ENCODE data around the gene RPL32. TPM values are rescaled to one million over a fixed set of nuclear protein-coding genes. Genes with fewer than 3 reads are reported as not detected.

Gene RPL32
- total and polyA plus RNA-seq, 2 donors (not counting 3 experiments of a cell fraction or from before 2014, with no cell fraction given): 1,075 to 1,588 TPM

DNA sequence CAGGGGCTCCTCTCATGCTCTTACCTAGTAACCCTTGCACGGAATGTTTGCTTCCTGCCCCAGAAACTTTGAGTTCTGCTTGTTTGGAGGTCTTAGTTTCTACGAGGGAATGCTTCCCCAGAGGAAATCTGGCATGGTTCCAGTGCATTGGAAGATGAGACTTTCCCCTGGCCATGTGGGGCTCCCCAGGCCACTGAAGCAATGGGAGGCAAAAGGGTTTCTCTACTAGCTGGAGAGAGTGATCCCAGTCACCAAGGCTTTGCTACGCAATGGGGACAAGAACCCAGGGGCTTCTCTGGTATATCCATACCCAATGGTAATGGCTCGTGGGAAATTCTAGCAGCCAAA is 44.2 kb upstream of the RPL32 start:
- H2AFZ ChIP-seq (ENCODE audit: low read depth, low read length): no peak overlapping the region
- no peaks in the 10 kb centered on the region for H3K9me1 ChIP-seq (replicated peaks; ENCODE audit: control insufficient read depth, extremely low read depth, insufficient read depth, low read length)
- dilution Hi-C loops (cut with MboI; ENCODE audit: extremely low pct_ligation_motif_present, low sequenced_read_pairs) (no loop called here), intact Hi-C loops (cut with micrococcal nuclease) (no loop called here)
- no peaks in the 10 kb centered on the region for H4K20me1 ChIP-seq (replicated peaks; ENCODE audit: control insufficient read depth, extremely low read depth, insufficient read depth, low read length)
- no peak overlapping the region for H3K4me3 ChIP-seq (replicated peaks in 1 of 3; ENCODE audit: insufficient read depth in 1 of 3, low read depth in 1 of 3, low read length in 3 of 3)
- CTCF ChIA-PET: interaction anchor here (1.0 to 7.3 kb wide), 4 partner anchors 8 to 99 kb away, joined by 3 to 80 read pairs (median 8); no protein-coding TSS in a partner anchor
- no TSS peak for BruUV-seq (replicated peaks)
- no peak overlapping the region for H3K4me2 ChIP-seq (ENCODE audit: insufficient read depth, low read length)
- H3K79me2 ChIP-seq (ENCODE audit: control insufficient read depth, insufficient read depth, low read length): no peaks in the 10 kb centered on the region
- H3K9ac ChIP-seq (replicated peaks; ENCODE audit: extremely low read depth, insufficient read depth, low read length): no peak overlapping the region
- no peaks in the 10 kb centered on the region for H3K4me1 ChIP-seq (ENCODE audit: control insufficient read depth, extremely low read depth, insufficient read depth, low read length)
- FAIRE-seq (no peak), DNase-seq (ENCODE audit: low read depth, low spot score) (no peak)
- POLR2A ChIA-PET: no interaction called here
- H3K9me3 ChIP-seq (replicated peaks; ENCODE audit: control insufficient read depth, insufficient read depth, low read length): no peaks in the 10 kb centered on the region
- H3K36me3 ChIP-seq (ENCODE audit: control insufficient read depth in 2 of 2, extremely low read depth in 1 of 2, insufficient read depth in 2 of 2, low read length in 2 of 2): no peaks in the 10 kb centered on the region
- TF ChIP-seq POLR2AphosphoS5 (IDR thresholded peaks at IDR 0.05; ENCODE audit: insufficient read depth, low read depth, low read length) (no peak), JUN (IDR thresholded peaks at IDR 0.05; ENCODE audit: borderline replicate concordance, insufficient read depth, insufficient read length, low read depth) (no peak), GATA2 (IDR thresholded peaks at IDR 0.05; ENCODE audit: insufficient read depth, insufficient read length, low read depth, low read length) (no peak), EZH2 (IDR thresholded peaks at IDR 0.05; ENCODE audit: borderline replicate concordance, low read depth, low read length, severe bottlenecking) (no peak), POLR2A (IDR thresholded peaks at IDR 0.05; ENCODE audit: low read depth, low read length) (no peak), MAX (IDR thresholded peaks at IDR 0.05; ENCODE audit: insufficient read depth, insufficient read length) (no peak), FOS (IDR thresholded peaks at IDR 0.05; ENCODE audit: borderline replicate concordance, insufficient read depth, low read length) (no peak), MYC (IDR thresholded peaks at IDR 0.05; ENCODE audit: low read depth, low read length) (no peak)
- TF ChIP-seq, protein P1, sequence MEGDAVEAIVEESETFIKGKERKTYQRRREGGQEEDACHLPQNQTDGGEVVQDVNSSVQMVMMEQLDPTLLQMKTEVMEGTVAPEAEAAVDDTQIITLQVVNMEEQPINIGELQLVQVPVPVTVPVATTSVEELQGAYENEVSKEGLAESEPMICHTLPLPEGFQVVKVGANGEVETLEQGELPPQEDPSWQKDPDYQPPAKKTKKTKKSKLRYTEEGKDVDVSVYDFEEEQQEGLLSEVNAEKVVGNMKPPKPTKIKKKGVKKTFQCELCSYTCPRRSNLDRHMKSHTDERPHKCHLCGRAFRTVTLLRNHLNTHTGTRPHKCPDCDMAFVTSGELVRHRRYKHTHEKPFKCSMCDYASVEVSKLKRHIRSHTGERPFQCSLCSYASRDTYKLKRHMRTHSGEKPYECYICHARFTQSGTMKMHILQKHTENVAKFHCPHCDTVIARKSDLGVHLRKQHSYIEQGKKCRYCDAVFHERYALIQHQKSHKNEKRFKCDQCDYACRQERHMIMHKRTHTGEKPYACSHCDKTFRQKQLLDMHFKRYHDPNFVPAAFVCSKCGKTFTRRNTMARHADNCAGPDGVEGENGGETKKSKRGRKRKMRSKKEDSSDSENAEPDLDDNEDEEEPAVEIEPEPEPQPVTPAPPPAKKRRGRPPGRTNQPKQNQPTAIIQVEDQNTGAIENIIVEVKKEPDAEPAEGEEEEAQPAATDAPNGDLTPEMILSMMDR (IDR thresholded peaks at IDR 0.05; ENCODE audit: extremely low read depth in 1 of 2, insufficient read depth in 1 of 2, low read depth in 1 of 2, low read length in 2 of 2): no peak
- peaks cover 9 to 15% of the 10 kb centered on the region in 2 experiments for H3K27me3 ChIP-seq (ENCODE audit: control insufficient read depth in 2 of 2, insufficient read depth in 2 of 2, low read length in 2 of 2)
- no peak overlapping the region for H3K27ac ChIP-seq (ENCODE audit: insufficient read depth, low read depth, low read length)

All from endothelial cell of umbilical vein (primary cell).